Measurements from ENCODE around the gene C1orf174.

The C1orf174 gene

DNA sequence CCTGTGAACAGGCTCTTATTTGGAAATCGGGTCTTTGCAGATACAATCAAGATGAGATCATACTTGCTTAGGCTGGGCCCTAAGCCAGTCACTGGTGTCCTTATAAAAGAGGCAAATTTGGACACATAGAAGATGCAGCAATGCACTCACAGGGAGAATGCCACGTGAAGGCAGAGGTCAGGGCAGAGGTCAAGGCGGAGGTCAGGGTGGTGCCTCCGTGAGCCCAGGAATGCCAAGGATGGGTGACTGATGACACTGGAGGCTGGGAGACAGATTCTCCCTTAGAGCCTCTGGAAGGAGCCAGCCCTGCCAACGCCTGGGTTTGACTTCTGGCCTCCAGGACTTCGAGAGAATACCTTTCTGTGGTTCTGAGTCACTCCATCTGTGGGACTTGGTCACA, 22.8 kb upstream of the C1orf174 start:
- ATAC-seq, result no peak
- TF ChIP-seq ZFP30 (CRISPR knock-in tag; IDR thresholded peaks at IDR 0.05) (no peak), CSDC2 (CRISPR knock-in tag; IDR thresholded peaks at IDR 0.05) (no peak), ISL1 (CRISPR knock-in tag; IDR thresholded peaks at IDR 0.05) (no peak), SNAI2 (CRISPR knock-in tag; IDR thresholded peaks at IDR 0.05) (no peak), ZFP3 (CRISPR knock-in tag; IDR thresholded peaks at IDR 0.05) (no peak), ZC3H10 (CRISPR knock-in tag; IDR thresholded peaks at IDR 0.05) (no peak), GLIS3 (CRISPR knock-in tag; IDR thresholded peaks at IDR 0.05) (no peak), ZNF70 (CRISPR knock-in tag; IDR thresholded peaks at IDR 0.05) (no peak), OSR1 (CRISPR knock-in tag; IDR thresholded peaks at IDR 0.05) (no peak), ARNTL (CRISPR knock-in tag; IDR thresholded peaks at IDR 0.05; ENCODE audit: borderline replicate concordance, low read depth) (no peak), TOX (CRISPR knock-in tag; IDR thresholded peaks at IDR 0.05; ENCODE audit: borderline replicate concordance) (no peak), ZNF8 (CRISPR knock-in tag; IDR thresholded peaks at IDR 0.05) (no peak)
- TF ChIP-seq, protein P1, sequence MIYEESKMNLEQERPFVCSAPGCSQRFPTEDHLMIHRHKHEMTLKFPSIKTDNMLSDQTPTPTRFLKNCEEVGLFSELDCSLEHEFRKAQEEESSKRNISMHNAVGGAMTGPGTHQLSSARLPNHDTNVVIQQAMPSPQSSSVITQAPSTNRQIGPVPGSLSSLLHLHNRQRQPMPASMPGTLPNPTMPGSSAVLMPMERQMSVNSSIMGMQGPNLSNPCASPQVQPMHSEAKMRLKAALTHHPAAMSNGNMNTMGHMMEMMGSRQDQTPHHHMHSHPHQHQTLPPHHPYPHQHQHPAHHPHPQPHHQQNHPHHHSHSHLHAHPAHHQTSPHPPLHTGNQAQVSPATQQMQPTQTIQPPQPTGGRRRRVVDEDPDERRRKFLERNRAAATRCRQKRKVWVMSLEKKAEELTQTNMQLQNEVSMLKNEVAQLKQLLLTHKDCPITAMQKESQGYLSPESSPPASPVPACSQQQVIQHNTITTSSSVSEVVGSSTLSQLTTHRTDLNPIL (CRISPR knock-in tag; IDR thresholded peaks at IDR 0.05; ENCODE audit: low read depth), result no peak
- TF ChIP-seq, protein P2, sequence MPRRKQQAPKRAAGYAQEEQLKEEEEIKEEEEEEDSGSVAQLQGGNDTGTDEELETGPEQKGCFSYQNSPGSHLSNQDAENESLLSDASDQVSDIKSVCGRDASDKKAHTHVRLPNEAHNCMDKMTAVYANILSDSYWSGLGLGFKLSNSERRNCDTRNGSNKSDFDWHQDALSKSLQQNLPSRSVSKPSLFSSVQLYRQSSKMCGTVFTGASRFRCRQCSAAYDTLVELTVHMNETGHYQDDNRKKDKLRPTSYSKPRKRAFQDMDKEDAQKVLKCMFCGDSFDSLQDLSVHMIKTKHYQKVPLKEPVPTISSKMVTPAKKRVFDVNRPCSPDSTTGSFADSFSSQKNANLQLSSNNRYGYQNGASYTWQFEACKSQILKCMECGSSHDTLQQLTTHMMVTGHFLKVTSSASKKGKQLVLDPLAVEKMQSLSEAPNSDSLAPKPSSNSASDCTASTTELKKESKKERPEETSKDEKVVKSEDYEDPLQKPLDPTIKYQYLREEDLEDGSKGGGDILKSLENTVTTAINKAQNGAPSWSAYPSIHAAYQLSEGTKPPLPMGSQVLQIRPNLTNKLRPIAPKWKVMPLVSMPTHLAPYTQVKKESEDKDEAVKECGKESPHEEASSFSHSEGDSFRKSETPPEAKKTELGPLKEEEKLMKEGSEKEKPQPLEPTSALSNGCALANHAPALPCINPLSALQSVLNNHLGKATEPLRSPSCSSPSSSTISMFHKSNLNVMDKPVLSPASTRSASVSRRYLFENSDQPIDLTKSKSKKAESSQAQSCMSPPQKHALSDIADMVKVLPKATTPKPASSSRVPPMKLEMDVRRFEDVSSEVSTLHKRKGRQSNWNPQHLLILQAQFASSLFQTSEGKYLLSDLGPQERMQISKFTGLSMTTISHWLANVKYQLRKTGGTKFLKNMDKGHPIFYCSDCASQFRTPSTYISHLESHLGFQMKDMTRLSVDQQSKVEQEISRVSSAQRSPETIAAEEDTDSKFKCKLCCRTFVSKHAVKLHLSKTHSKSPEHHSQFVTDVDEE (CRISPR knock-in tag; IDR thresholded peaks at IDR 0.05), result no peak
- TF ChIP-seq, protein P3, sequence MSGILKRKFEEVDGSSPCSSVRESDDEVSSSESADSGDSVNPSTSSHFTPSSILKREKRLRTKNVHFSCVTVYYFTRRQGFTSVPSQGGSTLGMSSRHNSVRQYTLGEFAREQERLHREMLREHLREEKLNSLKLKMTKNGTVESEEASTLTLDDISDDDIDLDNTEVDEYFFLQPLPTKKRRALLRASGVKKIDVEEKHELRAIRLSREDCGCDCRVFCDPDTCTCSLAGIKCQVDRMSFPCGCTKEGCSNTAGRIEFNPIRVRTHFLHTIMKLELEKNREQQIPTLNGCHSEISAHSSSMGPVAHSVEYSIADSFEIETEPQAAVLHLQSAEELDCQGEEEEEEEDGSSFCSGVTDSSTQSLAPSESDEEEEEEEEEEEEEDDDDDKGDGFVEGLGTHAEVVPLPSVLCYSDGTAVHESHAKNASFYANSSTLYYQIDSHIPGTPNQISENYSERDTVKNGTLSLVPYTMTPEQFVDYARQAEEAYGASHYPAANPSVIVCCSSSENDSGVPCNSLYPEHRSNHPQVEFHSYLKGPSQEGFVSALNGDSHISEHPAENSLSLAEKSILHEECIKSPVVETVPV (CRISPR knock-in tag; IDR thresholded peaks at IDR 0.05), result no peak
- TF ChIP-seq, protein P4, sequence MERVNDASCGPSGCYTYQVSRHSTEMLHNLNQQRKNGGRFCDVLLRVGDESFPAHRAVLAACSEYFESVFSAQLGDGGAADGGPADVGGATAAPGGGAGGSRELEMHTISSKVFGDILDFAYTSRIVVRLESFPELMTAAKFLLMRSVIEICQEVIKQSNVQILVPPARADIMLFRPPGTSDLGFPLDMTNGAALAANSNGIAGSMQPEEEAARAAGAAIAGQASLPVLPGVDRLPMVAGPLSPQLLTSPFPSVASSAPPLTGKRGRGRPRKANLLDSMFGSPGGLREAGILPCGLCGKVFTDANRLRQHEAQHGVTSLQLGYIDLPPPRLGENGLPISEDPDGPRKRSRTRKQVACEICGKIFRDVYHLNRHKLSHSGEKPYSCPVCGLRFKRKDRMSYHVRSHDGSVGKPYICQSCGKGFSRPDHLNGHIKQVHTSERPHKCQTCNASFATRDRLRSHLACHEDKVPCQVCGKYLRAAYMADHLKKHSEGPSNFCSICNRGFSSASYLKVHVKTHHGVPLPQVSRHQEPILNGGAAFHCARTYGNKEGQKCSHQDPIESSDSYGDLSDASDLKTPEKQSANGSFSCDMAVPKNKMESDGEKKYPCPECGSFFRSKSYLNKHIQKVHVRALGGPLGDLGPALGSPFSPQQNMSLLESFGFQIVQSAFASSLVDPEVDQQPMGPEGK (CRISPR knock-in tag; IDR thresholded peaks at IDR 0.05; ENCODE audit: borderline replicate concordance), result no peak

DNA sequence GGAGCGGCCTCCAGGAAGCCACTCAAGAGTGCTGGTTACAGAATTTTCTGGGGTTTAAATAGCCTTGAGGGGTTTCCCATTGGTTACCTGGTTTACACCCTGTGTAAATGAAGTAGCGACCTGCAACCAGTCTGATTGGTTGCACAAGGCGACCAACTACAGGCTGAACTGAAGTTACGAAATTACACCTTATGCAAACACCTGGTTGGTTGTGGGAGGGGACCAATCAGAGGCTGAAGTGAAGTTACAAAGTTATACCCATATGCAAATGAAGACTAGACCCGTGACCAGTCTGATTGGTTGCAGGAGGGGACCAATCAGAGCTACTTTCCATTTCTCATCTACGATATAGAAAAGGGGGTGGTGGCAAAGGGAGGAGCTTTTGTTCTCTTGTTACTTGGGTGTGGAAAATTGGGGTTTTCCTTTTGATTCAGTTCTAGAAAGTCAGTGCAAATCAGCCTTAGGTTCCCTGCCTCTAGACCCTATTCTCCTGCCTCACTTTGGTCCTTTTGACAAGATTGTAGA, 22.2 kb upstream of the C1orf174 start:
- no peak for ATAC-seq
- TF ChIP-seq, protein P4 (CRISPR knock-in tag; IDR thresholded peaks at IDR 0.05; ENCODE audit: borderline replicate concordance), result no peak
- no peak for TF ChIP-seq ARNTL (CRISPR knock-in tag; IDR thresholded peaks at IDR 0.05; ENCODE audit: borderline replicate concordance, low read depth)
- no peak for TF ChIP-seq ZFP3 (CRISPR knock-in tag; IDR thresholded peaks at IDR 0.05)
- TF ChIP-seq, protein P5, sequence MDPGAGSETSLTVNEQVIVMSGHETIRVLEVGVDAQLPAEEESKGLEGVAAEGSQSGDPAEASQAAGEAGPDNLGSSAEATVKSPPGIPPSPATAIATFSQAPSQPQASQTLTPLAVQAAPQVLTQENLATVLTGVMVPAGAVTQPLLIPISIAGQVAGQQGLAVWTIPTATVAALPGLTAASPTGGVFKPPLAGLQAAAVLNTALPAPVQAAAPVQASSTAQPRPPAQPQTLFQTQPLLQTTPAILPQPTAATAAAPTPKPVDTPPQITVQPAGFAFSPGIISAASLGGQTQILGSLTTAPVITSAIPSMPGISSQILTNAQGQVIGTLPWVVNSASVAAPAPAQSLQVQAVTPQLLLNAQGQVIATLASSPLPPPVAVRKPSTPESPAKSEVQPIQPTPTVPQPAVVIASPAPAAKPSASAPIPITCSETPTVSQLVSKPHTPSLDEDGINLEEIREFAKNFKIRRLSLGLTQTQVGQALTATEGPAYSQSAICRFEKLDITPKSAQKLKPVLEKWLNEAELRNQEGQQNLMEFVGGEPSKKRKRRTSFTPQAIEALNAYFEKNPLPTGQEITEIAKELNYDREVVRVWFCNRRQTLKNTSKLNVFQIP (CRISPR knock-in tag; IDR thresholded peaks at IDR 0.05; ENCODE audit: borderline replicate concordance, low read depth), result no peak
- no peak for TF ChIP-seq CSDC2 (CRISPR knock-in tag; IDR thresholded peaks at IDR 0.05)
- TF ChIP-seq GLIS3 (CRISPR knock-in tag; IDR thresholded peaks at IDR 0.05), result no peak
- TF ChIP-seq TOX (CRISPR knock-in tag; IDR thresholded peaks at IDR 0.05; ENCODE audit: borderline replicate concordance), result no peak
- TF ChIP-seq, protein P3 (CRISPR knock-in tag; IDR thresholded peaks at IDR 0.05), result no peak
- no peak for TF ChIP-seq ZNF8 (CRISPR knock-in tag; IDR thresholded peaks at IDR 0.05)
- no peak for TF ChIP-seq BACH2 (CRISPR knock-in tag; IDR thresholded peaks at IDR 0.05; ENCODE audit: borderline replicate concordance)
- no peak for TF ChIP-seq PPARA (CRISPR knock-in tag; IDR thresholded peaks at IDR 0.05; ENCODE audit: borderline replicate concordance)
- no peak for TF ChIP-seq ZNF565 (CRISPR knock-in tag; conservative IDR thresholded peaks at IDR 0.05; ENCODE audit: low read depth)
- TF ChIP-seq ISL1 (CRISPR knock-in tag; IDR thresholded peaks at IDR 0.05), result no peak
- no peak for TF ChIP-seq ZC3H10 (CRISPR knock-in tag; IDR thresholded peaks at IDR 0.05)
- TF ChIP-seq RARB (CRISPR knock-in tag; IDR thresholded peaks at IDR 0.05), result no peak
- no peak for TF ChIP-seq SNAI2 (CRISPR knock-in tag; IDR thresholded peaks at IDR 0.05)
- no peak for TF ChIP-seq ZNF70 (CRISPR knock-in tag; IDR thresholded peaks at IDR 0.05)
- TF ChIP-seq ZFP30 (CRISPR knock-in tag; IDR thresholded peaks at IDR 0.05), result no peak
- TF ChIP-seq, protein P1 (CRISPR knock-in tag; IDR thresholded peaks at IDR 0.05; ENCODE audit: low read depth), result no peak
